Body of pancreas (tissue), 4 donors: ENCODE results near the gene MAD1L1.

Experiments used
- CTCF ChIP-seq, 7 experiments: fragments of 450-650 bp in 4 of 7; fragments of 200-600 bp in 3 of 7; sonication (generic) in 3 of 7; IDR thresholded peaks; one replicate each; pipeline ENCODE4 v1.5.1; 2016 to 2019; ENCODE audit warnings: antibody characterized with exemption in 7 of 7
- POLR2A ChIP-seq, 3 donors: fragments of 450-650 bp; IDR thresholded peaks; one replicate each; pipeline ENCODE4 v1.6.1; 2016; ENCODE audit warnings: antibody characterized with exemption in 3 of 3, mild to moderate bottlenecking in 2 of 3

- TF ChIP-seq CTCF (IDR thresholded peaks at IDR 0.05): no peak
- no peak for TF ChIP-seq POLR2A (IDR thresholded peaks at IDR 0.05)
Measured at GRCh38 chr7:2195400-2196246, 37.1 kb downstream of the MAD1L1 start.
